Measurements from ENCODE around the gene PPP4R3A.

DNA sequence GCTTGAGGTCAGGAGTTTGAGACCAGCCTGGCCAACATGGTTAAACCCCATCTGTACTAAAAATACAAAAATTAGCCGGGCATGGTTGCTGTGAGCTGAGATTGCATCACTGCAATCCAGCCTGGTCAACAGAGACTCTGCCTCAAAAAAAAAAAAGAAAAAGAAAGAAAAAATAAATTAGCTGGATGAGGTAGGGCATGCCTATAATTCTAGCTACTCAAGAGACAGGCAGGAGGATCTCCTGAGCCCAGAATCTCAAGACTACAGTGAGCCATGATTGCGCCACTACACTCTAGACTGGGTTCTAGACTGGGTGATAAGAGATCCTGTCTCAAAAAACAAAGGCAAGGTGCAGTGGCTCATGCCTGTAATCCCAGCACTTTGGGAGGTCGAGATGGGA lies 16.9 kb downstream of the PPP4R3A start:
- TF ChIP-seq POLR2A (IDR thresholded peaks at IDR 0.05; ENCODE audit: low read length), result no peak
- no peak for TF ChIP-seq GATA1 (IDR thresholded peaks at IDR 0.05; ENCODE audit: low read depth, low read length)

All from erythroblast (primary cell).